ENCODE results near the gene BAZ1A.

BAZ1A gene

DNA sequence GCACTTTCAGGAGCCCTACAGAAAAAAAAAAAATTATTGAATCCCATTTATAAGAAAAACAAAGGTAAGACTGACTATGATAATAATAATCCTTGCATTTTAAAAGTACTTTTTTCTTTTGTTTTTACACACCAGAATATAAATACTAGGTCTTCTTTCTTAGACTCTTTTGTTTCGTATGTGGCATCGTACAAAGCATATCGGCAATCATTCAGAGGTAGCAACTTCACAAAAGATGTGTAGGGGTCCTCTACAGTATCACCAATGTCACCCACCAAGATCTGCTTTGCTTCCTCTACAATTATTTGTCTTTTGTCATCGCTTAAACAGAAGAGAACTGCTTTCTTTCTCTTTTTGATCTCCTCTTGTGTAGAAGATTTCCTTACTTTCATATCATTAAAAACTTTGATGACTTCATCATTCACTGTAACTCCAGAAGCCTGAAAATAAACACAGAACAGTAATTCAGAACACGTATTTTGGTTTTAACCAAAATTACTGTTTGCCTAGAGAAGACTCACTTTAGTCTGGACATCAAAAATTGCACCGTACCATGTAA, 162.0 kb downstream of the BAZ1A start:
- Histone ChIP-seq H3K9me3 (ENCODE audit: control insufficient read depth in 2 of 2, low read length in 2 of 2) (no peaks in the 10 kb centered on the region), H3K27ac (ENCODE audit: low read depth in 2 of 2, low read length in 2 of 2) (peak overlapping the region; percentile 89 to 91), H3K4me1 (ENCODE audit: control insufficient read depth in 2 of 2, insufficient read depth in 2 of 2, low read length in 2 of 2) (peaks cover 0 to 8% of the 10 kb centered on the region in 2 donors), H3K4me3 (ENCODE audit: low read length in 2 of 2) (peak overlapping the region; percentile 86 to 87), H3K36me3 (ENCODE audit: control insufficient read depth in 2 of 2, insufficient read depth in 2 of 2, low read length in 2 of 2) (peaks cover 0 to 9% of the 10 kb centered on the region in 2 donors), H3K9ac (ENCODE audit: low read depth in 1 of 2, low read length in 2 of 2) (peak overlapping the region; percentile 81 to 84), H3K27me3 (ENCODE audit: control insufficient read depth in 2 of 2, insufficient read depth in 2 of 2, low read length in 2 of 2) (no peaks in the 10 kb centered on the region)

DNA sequence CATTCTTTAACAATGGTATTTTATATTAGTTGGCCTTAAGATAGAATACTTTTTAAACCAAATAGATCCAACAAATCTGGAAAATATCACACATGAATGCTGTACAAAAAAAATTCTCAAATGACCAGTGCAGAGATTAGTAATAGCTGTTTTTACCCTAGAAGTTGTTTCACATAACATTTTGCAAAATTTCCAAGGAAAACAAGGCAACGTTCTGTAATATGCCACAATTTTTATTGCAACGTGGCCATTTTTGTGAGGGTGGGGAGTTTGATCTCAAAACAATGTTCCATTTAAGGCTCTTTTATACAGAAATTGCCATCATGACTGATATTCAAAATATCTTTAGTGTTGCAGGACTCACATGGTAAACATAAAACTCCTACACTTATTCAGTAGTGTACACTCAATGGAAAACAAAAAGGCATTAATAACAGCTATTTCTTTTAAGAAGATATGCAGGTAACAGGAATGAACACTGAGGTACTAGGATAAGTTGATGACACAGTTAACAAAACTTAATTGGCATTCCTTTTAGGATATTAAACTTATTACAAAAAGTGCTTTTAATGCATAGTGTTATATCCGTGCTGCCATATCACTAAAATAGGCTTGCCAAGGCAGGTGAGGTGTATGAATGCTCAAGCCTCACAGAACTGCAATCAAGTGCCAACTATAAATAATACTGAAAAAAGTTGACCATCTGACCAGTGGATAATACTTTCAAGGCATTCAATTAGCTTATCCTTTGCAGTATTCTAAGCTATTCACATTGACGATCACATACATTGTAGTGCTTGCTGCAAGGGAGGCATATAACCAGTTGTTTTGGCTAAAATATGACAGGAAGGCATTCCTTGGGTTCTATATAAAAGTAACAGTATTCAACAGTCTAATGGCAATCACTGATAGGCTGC, 163.1 kb downstream of the BAZ1A start:
- Histone ChIP-seq H3K9me3 (ENCODE audit: control insufficient read depth in 2 of 2, low read length in 2 of 2) (no peaks in the 10 kb centered on the region), H3K9ac (ENCODE audit: low read depth in 1 of 2, low read length in 2 of 2) (no peak overlapping the region), H3K4me1 (ENCODE audit: control insufficient read depth in 2 of 2, insufficient read depth in 2 of 2, low read length in 2 of 2) (peaks cover 0 to 8% of the 10 kb centered on the region in 2 donors), H3K27ac (ENCODE audit: low read depth in 2 of 2, low read length in 2 of 2) (no peak overlapping the region), H3K4me3 (ENCODE audit: low read length in 2 of 2) (peak overlapping the region in 1 of 2 donors; percentile 10), H3K36me3 (ENCODE audit: control insufficient read depth in 2 of 2, insufficient read depth in 2 of 2, low read length in 2 of 2) (peaks cover 0 to 9% of the 10 kb centered on the region in 2 donors), H3K27me3 (ENCODE audit: control insufficient read depth in 2 of 2, insufficient read depth in 2 of 2, low read length in 2 of 2) (no peaks in the 10 kb centered on the region)

DNA sequence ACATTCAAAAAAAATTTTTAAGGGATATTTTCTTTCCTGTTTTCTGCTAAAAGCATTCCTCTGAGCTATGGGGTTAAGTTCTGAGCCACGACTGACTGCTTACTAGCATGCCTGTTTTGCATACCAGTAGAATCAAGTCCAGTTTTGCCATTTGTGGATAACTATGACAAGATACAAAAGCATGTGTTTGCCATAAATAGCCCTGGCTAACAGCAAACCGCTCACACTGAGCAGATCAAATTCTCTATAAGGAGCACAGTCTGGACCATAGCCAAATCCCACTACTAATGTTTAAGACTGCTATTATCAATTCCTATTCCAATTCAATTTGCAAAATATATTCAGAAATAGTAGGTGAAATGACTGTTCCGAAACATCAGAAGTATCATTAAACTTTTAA, 164.0 kb downstream of the BAZ1A start:
- Histone ChIP-seq H3K9me3 (ENCODE audit: control insufficient read depth in 2 of 2, low read length in 2 of 2) (no peaks in the 10 kb centered on the region), H3K36me3 (ENCODE audit: control insufficient read depth in 2 of 2, insufficient read depth in 2 of 2, low read length in 2 of 2) (peaks cover 0 to 9% of the 10 kb centered on the region in 2 donors), H3K4me3 (ENCODE audit: low read length in 2 of 2) (no peak overlapping the region), H3K27me3 (ENCODE audit: control insufficient read depth in 2 of 2, insufficient read depth in 2 of 2, low read length in 2 of 2) (no peaks in the 10 kb centered on the region), H3K4me1 (ENCODE audit: control insufficient read depth in 2 of 2, insufficient read depth in 2 of 2, low read length in 2 of 2) (peaks cover 0 to 8% of the 10 kb centered on the region in 2 donors), H3K9ac (ENCODE audit: low read depth in 1 of 2, low read length in 2 of 2) (no peak overlapping the region), H3K27ac (ENCODE audit: low read depth in 2 of 2, low read length in 2 of 2) (peak overlapping the region in 1 of 2 donors; percentile 49)

DNA sequence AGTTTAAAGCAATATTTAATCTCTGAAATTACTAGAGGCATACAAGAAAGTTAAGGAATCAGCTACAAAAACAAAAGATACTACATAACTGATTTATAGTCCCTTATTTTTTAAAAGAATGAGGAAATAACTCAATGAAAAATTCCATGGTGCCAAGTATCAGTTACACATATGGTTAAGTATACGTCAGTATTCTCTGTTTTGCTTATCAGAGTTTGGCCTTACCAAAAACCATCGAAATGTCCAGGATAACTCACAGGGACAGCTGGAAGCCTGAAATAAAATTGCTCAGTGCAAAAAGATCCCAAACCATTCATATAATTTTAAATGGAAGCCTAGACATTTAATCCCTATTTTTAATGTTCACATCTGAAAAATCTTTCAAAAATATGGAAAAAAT, 164.4 kb downstream of the BAZ1A start:
- no peak overlapping the region for H3K4me3 ChIP-seq (ENCODE audit: low read length in 2 of 2)
- peaks cover 0 to 8% of the 10 kb centered on the region in 2 donors for H3K4me1 ChIP-seq (ENCODE audit: control insufficient read depth in 2 of 2, insufficient read depth in 2 of 2, low read length in 2 of 2)
- H3K36me3 ChIP-seq (ENCODE audit: control insufficient read depth in 2 of 2, insufficient read depth in 2 of 2, low read length in 2 of 2) = peaks cover 0 to 9% of the 10 kb centered on the region in 2 donors
- H3K9ac ChIP-seq (ENCODE audit: low read depth in 1 of 2, low read length in 2 of 2) = no peak overlapping the region
- no peaks in the 10 kb centered on the region for H3K27me3 ChIP-seq (ENCODE audit: control insufficient read depth in 2 of 2, insufficient read depth in 2 of 2, low read length in 2 of 2)
- H3K9me3 ChIP-seq (ENCODE audit: control insufficient read depth in 2 of 2, low read length in 2 of 2) = no peaks in the 10 kb centered on the region
- H3K27ac ChIP-seq (ENCODE audit: low read depth in 2 of 2, low read length in 2 of 2) = no peak overlapping the region

DNA sequence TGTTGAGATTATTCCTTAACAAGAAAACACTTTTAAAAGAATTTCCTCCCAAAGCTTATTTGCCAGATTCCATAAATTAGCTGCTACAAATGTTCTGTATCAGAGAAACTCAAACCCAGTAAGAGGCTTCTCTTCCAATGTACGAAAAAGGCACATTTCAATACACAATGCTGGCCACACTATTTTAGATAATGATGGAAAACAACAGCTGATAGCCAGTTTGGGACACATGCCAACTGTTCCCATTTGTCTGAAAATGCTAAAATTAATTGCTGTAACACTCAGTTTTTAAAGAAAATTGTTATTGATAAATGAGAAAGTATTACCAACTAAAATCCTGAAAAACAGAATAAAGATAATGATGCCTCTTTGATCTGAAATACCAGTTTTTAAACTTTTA, 165.2 kb downstream of the BAZ1A start:
- Histone ChIP-seq H3K9ac (ENCODE audit: low read depth in 1 of 2, low read length in 2 of 2) (no peak overlapping the region), H3K9me3 (ENCODE audit: control insufficient read depth in 2 of 2, low read length in 2 of 2) (no peaks in the 10 kb centered on the region), H3K27ac (ENCODE audit: low read depth in 2 of 2, low read length in 2 of 2) (no peak overlapping the region), H3K4me1 (ENCODE audit: control insufficient read depth in 2 of 2, insufficient read depth in 2 of 2, low read length in 2 of 2) (peaks cover 0 to 4% of the 10 kb centered on the region in 2 donors), H3K36me3 (ENCODE audit: control insufficient read depth in 2 of 2, insufficient read depth in 2 of 2, low read length in 2 of 2) (peaks cover 0 to 9% of the 10 kb centered on the region in 2 donors), H3K27me3 (ENCODE audit: control insufficient read depth in 2 of 2, insufficient read depth in 2 of 2, low read length in 2 of 2) (no peaks in the 10 kb centered on the region), H3K4me3 (ENCODE audit: low read length in 2 of 2) (no peak overlapping the region)

DNA sequence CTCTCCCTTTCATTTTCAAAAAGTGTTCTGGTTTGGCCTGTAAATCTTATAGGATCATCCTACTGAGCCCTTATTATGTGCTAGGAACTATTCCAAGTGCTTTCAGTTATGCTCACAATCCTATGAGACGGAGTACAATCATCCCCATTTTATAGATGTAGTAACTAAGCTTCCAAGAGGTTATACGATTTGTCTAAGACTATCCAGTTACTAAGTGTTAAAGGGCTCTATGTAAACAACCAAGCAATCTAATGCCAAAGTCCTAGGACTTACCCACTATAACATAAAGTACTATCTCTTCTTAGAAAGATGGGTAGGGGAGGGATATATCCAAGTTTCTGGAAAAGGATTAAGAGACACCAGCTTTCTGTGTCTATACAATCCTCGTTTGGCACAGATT, 167.4 kb downstream of the BAZ1A start:
- no peak overlapping the region for H3K9ac ChIP-seq (ENCODE audit: low read depth in 1 of 2, low read length in 2 of 2)
- H3K27me3 ChIP-seq (ENCODE audit: control insufficient read depth in 2 of 2, insufficient read depth in 2 of 2, low read length in 2 of 2) = no peaks in the 10 kb centered on the region
- H3K9me3 ChIP-seq (ENCODE audit: control insufficient read depth in 2 of 2, low read length in 2 of 2) = no peaks in the 10 kb centered on the region
- no peak overlapping the region for H3K4me3 ChIP-seq (ENCODE audit: low read length in 2 of 2)
- H3K36me3 ChIP-seq (ENCODE audit: control insufficient read depth in 2 of 2, insufficient read depth in 2 of 2, low read length in 2 of 2) = peaks cover 0 to 8% of the 10 kb centered on the region in 2 donors
- H3K4me1 ChIP-seq (ENCODE audit: control insufficient read depth in 2 of 2, insufficient read depth in 2 of 2, low read length in 2 of 2) = no peaks in the 10 kb centered on the region
- no peak overlapping the region for H3K27ac ChIP-seq (ENCODE audit: low read depth in 2 of 2, low read length in 2 of 2)

All from mucosa of rectum (tissue), 2 donors.